Measurements from ENCODE around the gene NUDT13.

Gene NUDT13

DNA sequence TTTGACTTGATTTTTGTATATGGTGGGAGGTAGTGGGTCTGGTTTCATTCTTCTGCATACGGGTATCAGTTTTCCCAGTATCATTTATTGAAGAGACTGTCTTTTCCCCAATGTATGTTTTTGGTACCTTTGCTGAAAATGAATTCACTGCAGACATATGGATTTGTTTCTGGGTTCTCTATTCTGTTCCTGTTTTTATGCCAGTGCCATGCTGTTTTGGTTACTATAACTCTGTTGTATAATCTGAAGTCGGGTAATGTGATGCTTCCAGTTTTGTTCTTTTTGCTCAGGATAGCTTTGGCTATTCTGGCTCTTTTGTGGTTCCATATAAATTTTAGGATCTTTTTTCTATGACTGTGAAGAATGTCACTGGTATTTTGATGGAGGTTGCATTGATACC, 56.7 kb downstream of the NUDT13 start:
- Mint-ChIP-seq H3K27ac (peak overlapping the region; percentile 100), H3K36me3 (ENCODE audit: low read depth) (peaks cover 53% of the 10 kb centered on the region), H3K4me1 (ENCODE audit: low read depth) (peaks cover 44% of the 10 kb centered on the region), H3K27me3 (no peaks in the 10 kb centered on the region), H3K9me3 (no peaks in the 10 kb centered on the region), H3K4me3 (peak overlapping the region; percentile 100)
- no peak for DNase-seq

DNA sequence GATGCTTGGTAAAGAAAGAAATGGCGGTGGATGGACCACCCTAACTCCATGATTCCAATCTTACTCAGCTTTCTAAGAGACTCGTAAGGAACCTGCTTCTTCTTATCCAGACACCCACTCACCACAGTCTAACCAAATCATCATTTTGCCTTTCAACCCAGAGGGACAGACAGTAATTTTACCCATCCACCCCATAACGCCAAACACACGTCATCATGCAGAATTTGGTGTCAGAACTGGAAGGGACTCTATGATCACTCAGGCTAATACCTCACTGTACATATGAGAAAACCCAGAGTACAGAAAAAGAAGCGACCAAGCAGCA, 57.2 kb downstream of the NUDT13 start:
- peaks cover 49% of the 10 kb centered on the region for H3K36me3 Mint-ChIP-seq (ENCODE audit: low read depth)
- peak overlapping the region; percentile 100 for H3K27ac Mint-ChIP-seq
- H3K4me3 Mint-ChIP-seq = peak overlapping the region; percentile 100
- no peaks in the 10 kb centered on the region for H3K9me3 Mint-ChIP-seq
- H3K27me3 Mint-ChIP-seq = no peaks in the 10 kb centered on the region
- H3K4me1 Mint-ChIP-seq (ENCODE audit: low read depth) = peaks cover 40% of the 10 kb centered on the region
- no peak for DNase-seq

DNA sequence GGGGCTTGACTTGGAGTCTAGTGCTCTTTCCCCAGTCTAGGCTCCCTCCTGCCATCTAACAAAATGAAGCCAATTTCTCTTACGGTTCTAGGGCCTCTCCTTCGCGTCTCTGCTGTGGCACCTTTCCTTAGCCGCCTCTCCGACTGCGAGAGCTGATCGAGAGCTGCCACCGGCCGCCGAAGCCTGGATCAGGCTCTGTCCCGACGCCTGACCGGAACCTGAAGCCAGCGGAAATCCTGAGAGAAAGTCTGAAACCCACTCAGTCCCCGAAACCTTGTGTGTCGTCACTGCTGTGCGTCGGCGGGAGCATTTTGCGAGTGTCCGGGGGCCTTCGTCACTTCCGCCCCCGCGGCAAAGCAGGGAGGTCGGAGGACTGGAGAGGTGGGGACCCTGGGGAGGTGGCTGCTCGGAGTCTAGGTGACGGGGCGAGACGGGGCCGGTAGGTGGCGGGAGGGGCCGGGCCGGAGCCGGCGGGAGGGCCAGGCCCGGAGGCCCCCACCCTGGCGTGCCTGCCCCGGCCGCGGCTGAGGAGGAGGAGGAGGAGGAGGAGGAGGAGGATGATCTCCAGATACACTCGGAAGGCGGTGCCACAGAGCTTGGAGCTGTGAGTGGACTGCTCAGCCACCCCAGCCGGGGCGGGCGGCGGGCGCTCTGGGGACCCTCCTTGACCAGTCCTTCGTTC, 57.7 kb downstream of the NUDT13 start, which contains the start of the genes ECD and FAM149B1:
TSS of gene ECD (minus strand) at position 226 of the 682 bp plus-strand sequence. CDS start 4,071 bp downstream, outside the sequence.
TSS of gene FAM149B1 (plus strand) at position 337 of the 682 bp plus-strand sequence. CDS start at position 558, 221 bp downstream.
- no peaks in the 10 kb centered on the region for H3K27me3 Mint-ChIP-seq
- H3K27ac Mint-ChIP-seq = peak within 1 kb of the TSS; percentile 100
- peaks cover 36% of the 10 kb centered on the region for H3K4me1 Mint-ChIP-seq (ENCODE audit: low read depth)
- no peaks in the 10 kb centered on the region for H3K9me3 Mint-ChIP-seq
- peak; percentile 96 for DNase-seq
- peak within 1 kb of the TSS; percentile 100 for H3K4me3 Mint-ChIP-seq
- peaks cover 44% of the 10 kb centered on the region for H3K36me3 Mint-ChIP-seq (ENCODE audit: low read depth)

DNA sequence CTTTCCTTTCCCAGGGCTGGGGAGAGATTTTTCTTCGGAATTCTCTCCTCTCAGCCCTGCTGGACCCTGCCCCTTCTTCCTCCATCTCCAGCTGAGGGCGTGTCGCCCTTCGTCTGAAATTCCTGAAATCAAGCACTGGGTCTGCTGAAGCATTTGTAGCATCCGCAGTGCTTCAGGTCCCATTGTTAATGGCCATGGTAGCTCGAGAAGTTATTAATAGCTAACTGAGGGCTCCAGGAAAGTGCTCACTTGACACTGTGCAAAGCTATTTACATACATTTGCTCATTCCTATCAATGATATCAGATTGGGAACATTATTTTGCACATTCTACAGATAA, 58.2 kb downstream of the NUDT13 start:
- no peaks in the 10 kb centered on the region for H3K9me3 Mint-ChIP-seq
- H3K27ac Mint-ChIP-seq = peak overlapping the region; percentile 100
- H3K4me1 Mint-ChIP-seq (ENCODE audit: low read depth) = peaks cover 33% of the 10 kb centered on the region
- no peaks in the 10 kb centered on the region for H3K27me3 Mint-ChIP-seq
- no peak for DNase-seq
- H3K4me3 Mint-ChIP-seq = peak overlapping the region; percentile 100
- H3K36me3 Mint-ChIP-seq (ENCODE audit: low read depth) = peaks cover 41% of the 10 kb centered on the region

DNA sequence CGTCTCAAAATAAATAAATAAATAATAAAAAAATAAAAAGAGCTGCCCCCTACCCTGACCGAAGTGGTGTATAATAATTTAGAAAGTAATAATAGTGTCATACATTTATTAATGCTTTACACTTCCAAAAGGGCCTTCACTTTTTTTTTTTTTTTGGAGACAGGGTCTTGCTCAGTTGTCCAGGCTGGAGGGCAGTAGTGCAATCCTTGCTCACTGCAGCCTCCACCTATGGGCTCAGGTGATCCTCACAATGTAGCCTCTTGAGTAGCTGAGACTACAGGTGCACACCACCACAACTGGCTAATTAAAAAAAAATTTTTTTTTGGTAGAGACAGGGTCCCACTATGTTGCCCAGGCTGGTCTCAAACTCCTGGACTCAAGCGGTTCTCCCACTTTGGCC, 59.1 kb downstream of the NUDT13 start:
- no peak for DNase-seq
- Mint-ChIP-seq H3K9me3 (no peaks in the 10 kb centered on the region), H3K27me3 (no peaks in the 10 kb centered on the region), H3K36me3 (ENCODE audit: low read depth) (peaks cover 36% of the 10 kb centered on the region), H3K27ac (no peak overlapping the region), H3K4me3 (peak overlapping the region; percentile 67), H3K4me1 (ENCODE audit: low read depth) (peaks cover 28% of the 10 kb centered on the region)

DNA sequence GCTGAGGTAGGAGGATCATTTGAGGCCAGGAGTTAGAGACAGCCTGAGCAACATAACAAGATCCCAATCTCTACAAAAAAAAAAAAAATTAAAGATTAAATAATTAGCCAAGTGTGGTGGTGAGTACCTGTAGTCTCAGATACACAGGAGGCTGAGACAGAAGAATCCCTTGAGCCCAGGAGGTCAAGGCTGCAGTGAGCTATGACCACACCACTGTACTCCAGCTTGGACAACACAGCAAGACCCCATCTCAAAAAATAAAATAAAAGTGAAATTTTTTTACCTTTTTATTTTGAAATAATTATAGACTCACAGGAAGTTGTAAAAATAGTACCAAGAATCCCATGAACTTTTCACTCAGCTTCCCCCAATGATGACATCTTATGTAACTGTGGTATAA, 62.6 kb downstream of the NUDT13 start:
- H3K4me3 Mint-ChIP-seq = no peak overlapping the region
- no peaks in the 10 kb centered on the region for H3K9me3 Mint-ChIP-seq
- no peak for DNase-seq
- peaks cover 22% of the 10 kb centered on the region for H3K36me3 Mint-ChIP-seq (ENCODE audit: low read depth)
- no peaks in the 10 kb centered on the region for H3K27me3 Mint-ChIP-seq
- H3K27ac Mint-ChIP-seq = no peak overlapping the region
- peaks cover 6% of the 10 kb centered on the region for H3K4me1 Mint-ChIP-seq (ENCODE audit: low read depth)

DNA sequence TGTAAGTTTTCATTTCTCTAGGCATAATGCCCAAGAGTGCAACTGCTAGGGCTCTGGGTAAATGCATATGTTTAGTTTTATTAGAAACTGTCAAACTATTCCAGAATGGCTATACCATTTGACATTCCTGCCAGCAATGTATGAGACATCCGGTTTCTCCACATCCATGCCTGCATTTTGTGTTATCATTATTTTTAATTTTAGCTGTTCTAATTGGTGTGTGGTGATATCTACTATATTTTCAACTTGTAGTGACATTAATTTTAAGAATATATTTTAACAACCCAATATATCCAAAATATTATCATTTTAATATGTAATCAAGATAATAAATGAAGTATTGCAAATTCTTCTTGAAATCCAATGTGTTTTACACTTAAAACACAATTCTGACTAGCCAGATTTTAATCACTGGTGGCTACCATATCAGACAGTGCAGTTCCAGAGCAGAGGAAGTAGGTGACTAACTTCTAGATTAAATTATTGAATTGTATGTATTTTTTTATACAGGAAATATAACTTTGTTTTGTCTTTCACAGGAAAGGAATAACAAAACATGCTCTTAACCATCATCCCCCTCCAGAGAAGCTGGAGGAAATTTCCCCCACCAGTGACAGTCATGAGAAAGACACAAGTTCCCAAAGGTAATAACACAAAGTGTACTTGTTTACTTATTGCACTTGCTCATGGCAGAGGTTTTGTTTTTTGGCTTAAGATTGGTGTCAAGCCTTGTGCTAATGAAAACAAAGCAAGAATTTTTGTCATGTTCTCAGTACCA, 64.1 kb downstream of the NUDT13 start:
- H3K4me3 Mint-ChIP-seq = no peak overlapping the region
- H3K36me3 Mint-ChIP-seq (ENCODE audit: low read depth) = peaks cover 25% of the 10 kb centered on the region
- H3K27me3 Mint-ChIP-seq = no peaks in the 10 kb centered on the region
- DNase-seq = no peak
- H3K4me1 Mint-ChIP-seq (ENCODE audit: low read depth) = peaks cover under 1% of the 10 kb centered on the region
- H3K27ac Mint-ChIP-seq = no peak overlapping the region
- H3K9me3 Mint-ChIP-seq = no peaks in the 10 kb centered on the region

Measured in activated T-cell treated with anti-CD3 and anti-CD28 coated beads, Interleukin-2, amount 50 U/mL, for 24 hours (primary cell).